Endodermal cell (in vitro differentiated cells): ENCODE data around the gene DCK. TPM values are rescaled to one million over a fixed set of nuclear protein-coding genes. Genes with fewer than 3 reads are reported as not detected.
A peak's percentile ranks its signal among the peaks of the same experiment; 100 is the strongest.

Experiments
- DNase-seq: peaks from one replicate; pipeline ENCODE4 v3.0.0-alpha.2; 2017
- H3K27ac ChIP-seq: 2 replicates; pipeline ENCODE4 v1.5.1; 2013; ENCODE audit warnings: mild to moderate bottlenecking, low read depth, low read length, moderate library complexity
- H3K27me3 ChIP-seq: 2 replicates; pipeline ENCODE4 v1.6.1; 2013; ENCODE audit warnings: mild to moderate bottlenecking, low read length, moderate library complexity; ENCODE audit not compliant: insufficient read depth, control insufficient read depth, poor library complexity, severe bottlenecking
- H3K36me3 ChIP-seq: 2 replicates; pipeline ENCODE4 v1.7.0; 2013; ENCODE audit warnings: mild to moderate bottlenecking, low read length, moderate library complexity; ENCODE audit not compliant: control insufficient read depth, insufficient read depth
- H3K4me1 ChIP-seq: one replicate; pipeline ENCODE4 v1.7.0; 2013; ENCODE audit warnings: low read length; ENCODE audit not compliant: control insufficient read depth, insufficient read depth
- H3K4me3 ChIP-seq: 2 replicates; pipeline ENCODE4 v1.5.1; 2013; ENCODE audit warnings: mild to moderate bottlenecking, low read length, moderate library complexity
- H3K9ac ChIP-seq: 2 replicates; pipeline ENCODE4 v1.6.1; 2013; ENCODE audit warnings: mild to moderate bottlenecking, low read length, moderate library complexity; ENCODE audit not compliant: poor library complexity, severe bottlenecking; ENCODE audit errors: extremely low read depth
- H3K9me3 ChIP-seq: 2 replicates; pipeline ENCODE4 v1.6.1; 2013; ENCODE audit warnings: mild to moderate bottlenecking, low read length, moderate library complexity; ENCODE audit not compliant: control insufficient read depth
- H3K27ac Mint-ChIP-seq: 2 replicates; pipeline ENCODE4 v1.8.0; 2020; ENCODE audit warnings: mixed read lengths
- H3K27me3 Mint-ChIP-seq: 2 replicates; pipeline ENCODE4 v1.8.0; 2021; ENCODE audit warnings: mild to moderate bottlenecking, mixed read lengths; ENCODE audit not compliant: insufficient read depth
- H3K36me3 Mint-ChIP-seq: 2 replicates; pipeline ENCODE4 v1.8.0; 2020; ENCODE audit warnings: low read depth, mixed read lengths
- H3K4me1 Mint-ChIP-seq: 2 replicates; pipeline ENCODE4 v1.8.0; 2020; ENCODE audit warnings: mixed read lengths
- H3K4me3 Mint-ChIP-seq: 2 replicates; pipeline ENCODE4 v1.8.0; 2020; ENCODE audit warnings: mild to moderate bottlenecking, moderate library complexity, mixed read lengths
- H3K9me3 Mint-ChIP-seq: 2 replicates; pipeline ENCODE4 v1.8.0; 2020; ENCODE audit warnings: mild to moderate bottlenecking, mixed read lengths
- CTCF ChIP-seq: fragments of 200-600 bp; sonication (generic); conservative IDR thresholded peaks from 2 replicates; pipeline ENCODE4 v1.5.0; 2021; ENCODE audit warnings: antibody characterized with exemption, mild to moderate bottlenecking
- WGBS, 2 experiments: methylation state at CpG; one replicate each; pipeline versions ENCODE4 v1.1.5 to v1.1.7; 2013; ENCODE audit warnings: missing lambda C conversion rate in 2 of 2, mixed read lengths in 1 of 2; ENCODE audit not compliant: insufficient coverage in 1 of 2, insufficient read length in 1 of 2; 5-methylcytosine and 5-hydroxymethylcytosine counted together
- total RNA-seq, 2 donors: library from RNA; stranded (reverse); fragmentation: NEBNext Ultra II Directional in 1 of 2; extraction: Animal tissue kit (Norgen Biotek cat#: 25700) in 1 of 2; gene quantifications; 2 replicates in 1 of 2; 3 replicates in 1 of 2; pipeline ENCODE4 v1.2.1, GENCODE V29; 2021

Gene DCK
- total RNA-seq, 2 donors from 2014 or later = 15.3 to 26.1 TPM

- Mint-ChIP-seq H3K4me3 (no peak overlapping the region), H3K4me1 (no peaks in the 10 kb centered on the region), H3K36me3 (peaks cover 3% of the 10 kb centered on the region), H3K9me3 (no peaks in the 10 kb centered on the region), H3K27me3 (no peaks in the 10 kb centered on the region), H3K27ac (no peak overlapping the region)
- no peaks in the 10 kb centered on the region for H3K4me1 ChIP-seq
- H3K4me3 ChIP-seq = no peak overlapping the region
- H3K9me3 ChIP-seq = no peaks in the 10 kb centered on the region
- H3K36me3 ChIP-seq = peaks cover 23% of the 10 kb centered on the region
- no peak for DNase-seq
- H3K9ac ChIP-seq = no peak overlapping the region
- peak; percentile 15 for TF ChIP-seq CTCF
- no peak overlapping the region for H3K27ac ChIP-seq
- no peaks in the 10 kb centered on the region for H3K27me3 ChIP-seq
Observed at GRCh38 chr4:70984106-70984505, 9.3 kb upstream of the DCK start.

DNA sequence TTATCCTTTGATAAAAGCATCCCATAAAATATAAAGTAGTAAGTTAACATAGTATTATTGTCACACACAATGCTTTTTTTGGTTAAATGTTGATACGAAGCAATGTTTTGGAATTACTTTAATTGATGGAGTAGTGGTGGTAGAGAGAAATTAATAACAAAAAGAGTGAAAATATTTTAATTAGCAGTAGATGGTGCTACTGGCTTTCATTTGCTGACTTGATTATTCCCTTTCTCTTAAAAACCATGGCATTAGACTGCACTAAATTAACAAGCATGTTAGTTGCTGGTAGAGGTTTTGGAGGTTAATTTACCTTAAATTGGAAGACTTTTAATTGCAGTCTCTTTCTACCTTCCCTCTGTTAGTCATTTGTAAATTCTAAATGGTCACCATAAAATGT, 8.9 kb upstream of the DCK start:
- WGBS, 2 experiments = 95 to 100% methylated on average over 1 of the region's 1 CpG
- no peak overlapping the region for H3K9ac ChIP-seq
- no peaks in the 10 kb centered on the region for H3K4me1 Mint-ChIP-seq
- peaks cover under 1% of the 10 kb centered on the region for H3K36me3 Mint-ChIP-seq
- peaks cover 23% of the 10 kb centered on the region for H3K36me3 ChIP-seq
- no peak overlapping the region for H3K4me3 Mint-ChIP-seq
- no peak for TF ChIP-seq CTCF
- DNase-seq = no peak
- H3K4me1 ChIP-seq = no peaks in the 10 kb centered on the region
- no peaks in the 10 kb centered on the region for H3K9me3 Mint-ChIP-seq
- no peaks in the 10 kb centered on the region for H3K27me3 ChIP-seq
- H3K9me3 ChIP-seq = no peaks in the 10 kb centered on the region
- no peak overlapping the region for H3K27ac ChIP-seq
- no peaks in the 10 kb centered on the region for H3K27me3 Mint-ChIP-seq
- H3K27ac Mint-ChIP-seq = no peak overlapping the region
- no peak overlapping the region for H3K4me3 ChIP-seq

DNA sequence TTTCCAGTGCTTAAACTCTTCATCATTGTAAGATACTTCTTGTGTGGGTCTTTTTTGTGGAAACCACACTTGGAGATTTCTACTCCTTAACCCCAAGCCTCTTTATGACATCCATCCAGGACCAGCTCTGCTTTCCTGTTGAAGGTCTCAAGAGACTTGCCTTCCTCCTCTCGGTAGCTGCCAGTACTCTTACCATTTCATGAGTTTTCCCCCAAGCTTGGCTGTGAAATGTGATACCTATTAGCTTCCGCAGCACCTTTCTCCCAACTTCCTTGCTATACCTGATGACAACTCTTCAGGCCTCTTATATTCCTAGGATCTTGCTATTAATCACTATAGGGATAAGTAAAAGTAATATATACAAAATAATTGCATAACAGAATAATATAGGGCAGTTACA, 1.9 kb upstream of the DCK start:
- Histone ChIP-seq H3K9me3 (no peaks in the 10 kb centered on the region), H3K4me3 (no peak overlapping the region), H3K27me3 (no peaks in the 10 kb centered on the region), H3K27ac (no peak overlapping the region), H3K4me1 (no peaks in the 10 kb centered on the region), H3K36me3 (peaks cover 4% of the 10 kb centered on the region), H3K9ac (no peak overlapping the region)
- peaks cover 5% of the 10 kb centered on the region for H3K9me3 Mint-ChIP-seq
- no peak overlapping the region for H3K4me3 Mint-ChIP-seq
- no peaks in the 10 kb centered on the region for H3K27me3 Mint-ChIP-seq
- WGBS, 2 experiments = 92% methylated on average over 2 of the region's 2 CpGs; no CpG with 5 or more reads in 1 of the 2 experiments
- peaks cover 6% of the 10 kb centered on the region for H3K36me3 Mint-ChIP-seq
- no peak for TF ChIP-seq CTCF
- H3K27ac Mint-ChIP-seq = no peak overlapping the region
- DNase-seq = no peak
- H3K4me1 Mint-ChIP-seq = peaks cover 19% of the 10 kb centered on the region
